GM15510 (cell line): Measurements from ENCODE around the gene SPATA16.

Experiments
- POLR2A ChIP-seq: IDR thresholded peaks from 3 replicates; pipeline ENCODE4 v1.6.1; 2011; ENCODE audit warnings: borderline replicate concordance; ENCODE audit not compliant: insufficient read length; ENCODE audit errors: extremely low read depth

SPATA16 gene

DNA sequence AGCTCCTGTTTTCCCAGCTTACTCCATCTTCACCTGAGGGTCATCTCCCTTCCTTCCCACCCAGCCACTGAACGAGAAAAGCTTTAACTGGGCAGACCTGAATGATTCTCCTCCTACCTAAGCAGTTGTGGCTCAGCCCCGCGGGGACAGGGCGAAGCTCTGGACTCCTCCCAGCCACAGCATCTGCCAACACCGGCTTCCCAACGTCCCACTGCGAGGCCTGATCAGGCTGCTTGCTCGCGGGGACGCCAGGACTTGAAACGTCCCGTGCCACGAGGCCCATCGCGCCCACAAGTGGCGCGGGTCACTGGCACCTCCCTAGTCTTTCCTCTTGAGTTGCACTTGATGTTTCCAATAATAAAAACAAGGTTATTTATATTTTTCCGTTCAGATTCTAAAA lies at the start of gene SPATA16:
TSS of gene SPATA16 (minus strand) at position 250 of the 400 bp plus-strand sequence. CDS start 23,504 bp downstream, outside the sequence.
- no peak for TF ChIP-seq POLR2A

GRCh38 chr3:173173652-173174051 lies 32.6 kb upstream of the SPATA16 start:
- no peak for TF ChIP-seq POLR2A

GRCh38 chr3:173153631-173154030 lies 12.6 kb upstream of the SPATA16 start:
- TF ChIP-seq POLR2A = no peak

DNA sequence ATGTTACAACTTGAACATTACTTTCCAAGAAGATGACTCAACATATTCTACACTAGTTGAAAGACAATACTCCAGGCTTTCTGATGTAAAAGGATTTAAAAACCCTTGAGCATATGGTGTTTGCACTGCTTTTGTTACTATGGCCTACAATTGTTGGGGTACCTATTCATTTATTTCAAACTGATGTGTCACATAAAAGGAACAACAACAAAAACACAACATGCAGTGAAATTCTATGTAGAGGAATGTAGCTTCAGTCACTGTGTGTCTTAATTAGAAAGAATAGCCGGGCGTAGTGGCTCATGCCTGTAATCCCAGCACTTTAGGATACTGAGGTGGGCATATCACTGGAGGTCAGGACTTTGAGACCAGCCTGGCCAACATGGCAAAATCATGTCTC lies 1.6 kb downstream of the SPATA16 start:
- no peak for TF ChIP-seq POLR2A

- TF ChIP-seq POLR2A = no peak
Measured at GRCh38 chr3:173138026-173138425, 3.0 kb downstream of the SPATA16 start.

DNA sequence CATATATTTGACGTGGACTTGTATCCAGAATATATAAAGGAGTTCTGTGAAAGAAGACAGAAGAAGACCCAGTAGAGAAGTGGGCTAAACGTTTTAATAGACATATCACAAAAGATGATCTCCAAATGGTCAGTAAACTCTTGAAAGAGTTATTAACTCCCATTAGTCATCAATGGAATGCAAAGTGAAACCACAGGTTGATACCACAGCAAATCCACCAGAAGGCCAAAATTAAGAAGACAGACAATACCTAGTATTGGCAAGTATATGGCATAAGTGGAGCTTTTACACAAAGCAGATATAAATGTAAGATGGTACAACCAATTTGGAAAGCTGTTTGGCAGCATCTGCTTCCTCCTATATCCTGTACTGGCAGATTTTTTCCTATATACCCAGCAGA lies 6.0 kb downstream of the SPATA16 start:
- TF ChIP-seq POLR2A = no peak

DNA sequence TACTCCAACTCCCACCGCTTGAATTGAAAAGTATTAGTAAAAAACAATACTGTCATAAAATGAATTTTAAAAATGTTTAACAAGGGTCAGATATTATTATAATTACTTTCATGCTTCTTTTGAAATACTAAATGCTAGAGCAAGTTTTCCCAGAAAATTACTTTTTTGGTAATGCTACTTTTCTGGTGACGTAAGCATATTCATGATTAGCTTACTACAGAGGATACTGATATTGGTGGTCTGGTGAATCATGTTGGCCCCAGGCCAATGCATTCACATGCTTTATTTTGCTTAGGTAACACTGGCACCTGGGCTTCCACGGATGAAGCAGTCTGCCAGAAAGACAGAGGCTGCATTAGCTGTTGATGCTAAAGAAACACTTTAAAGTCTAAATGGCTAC lies 12.4 kb downstream of the SPATA16 start:
- no peak for TF ChIP-seq POLR2A

- no peak for TF ChIP-seq POLR2A
Measured at GRCh38 chr3:173111321-173111720, 29.7 kb downstream of the SPATA16 start.

DNA sequence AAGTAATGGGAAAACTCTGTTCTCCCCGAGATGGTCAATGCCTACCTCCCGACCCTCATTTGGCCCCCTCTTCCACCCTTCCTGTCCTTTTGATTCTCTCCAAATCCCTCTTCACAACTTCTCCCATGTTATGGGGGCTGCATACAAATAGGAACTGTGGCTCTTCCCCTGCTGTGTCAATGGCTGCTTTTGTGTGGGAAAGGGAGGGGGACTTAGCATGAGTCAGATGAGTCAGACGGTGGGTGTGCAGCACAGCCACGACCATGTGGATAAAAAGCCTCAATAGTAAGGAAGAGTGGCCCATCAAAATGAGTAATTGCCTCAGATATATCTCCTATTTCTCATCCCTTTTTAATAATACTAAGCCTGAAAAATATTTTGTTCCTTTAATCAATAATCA lies 31.9 kb downstream of the SPATA16 start:
- TF ChIP-seq POLR2A = no peak

DNA sequence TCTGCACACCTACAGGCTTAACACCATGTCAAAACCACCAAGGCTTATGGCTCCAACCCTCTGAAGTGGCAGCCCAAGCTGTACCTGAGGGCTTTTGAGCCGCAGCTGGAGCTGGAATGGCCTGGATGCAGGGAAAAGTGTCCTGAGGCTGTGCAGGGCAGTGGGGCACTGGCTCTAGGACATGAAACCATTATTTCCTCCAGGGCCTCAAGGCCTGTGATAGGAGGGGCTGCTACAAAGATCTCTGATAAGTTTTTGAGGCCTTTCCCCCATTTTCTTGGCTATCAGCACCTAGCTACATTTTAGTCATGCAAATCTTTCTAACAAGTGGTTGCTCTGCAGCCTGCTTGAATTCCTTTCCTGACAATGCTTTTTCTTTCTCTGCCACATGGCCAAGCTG lies 37.6 kb downstream of the SPATA16 start:
- no peak for TF ChIP-seq POLR2A

GRCh38 chr3:173098959-173099358 lies 42.1 kb downstream of the SPATA16 start:
- no peak for TF ChIP-seq POLR2A

DNA sequence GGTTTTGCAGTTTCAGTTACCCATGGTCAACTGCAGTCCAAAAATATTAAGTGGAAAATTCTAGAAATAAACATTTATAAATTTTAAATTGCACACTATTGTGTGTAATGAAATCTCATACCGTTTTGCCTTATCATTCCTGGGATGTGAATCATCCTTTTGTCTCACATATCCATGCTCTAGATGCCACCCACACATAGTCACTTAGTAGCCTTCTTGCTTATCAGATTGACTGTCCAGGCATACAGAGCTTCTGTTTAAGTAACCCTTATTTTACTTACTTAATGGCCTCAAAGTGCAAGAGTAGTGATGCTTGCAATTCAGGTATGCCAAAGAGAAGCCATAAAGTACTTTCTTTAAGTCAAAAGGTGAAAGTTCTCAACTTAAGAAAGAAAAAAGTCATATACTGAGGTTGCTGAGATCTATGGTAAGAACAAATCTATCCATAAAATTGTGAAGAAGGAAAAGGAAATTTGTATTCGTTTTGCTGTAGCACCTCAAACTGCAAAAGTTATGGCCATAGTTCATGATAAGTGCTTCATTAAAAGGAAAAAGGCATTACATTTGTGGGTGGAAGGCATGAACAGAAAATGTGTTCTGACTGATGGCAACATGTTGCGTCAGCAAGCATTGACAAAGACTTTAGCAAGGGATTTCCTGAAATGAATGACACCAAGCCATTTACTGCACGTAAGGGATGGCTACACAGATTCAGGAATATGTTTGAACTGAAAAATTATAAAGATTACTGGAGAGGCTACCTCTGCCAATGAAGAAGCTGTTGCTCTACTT lies 43.8 kb downstream of the SPATA16 start:
- no peak for TF ChIP-seq POLR2A

DNA sequence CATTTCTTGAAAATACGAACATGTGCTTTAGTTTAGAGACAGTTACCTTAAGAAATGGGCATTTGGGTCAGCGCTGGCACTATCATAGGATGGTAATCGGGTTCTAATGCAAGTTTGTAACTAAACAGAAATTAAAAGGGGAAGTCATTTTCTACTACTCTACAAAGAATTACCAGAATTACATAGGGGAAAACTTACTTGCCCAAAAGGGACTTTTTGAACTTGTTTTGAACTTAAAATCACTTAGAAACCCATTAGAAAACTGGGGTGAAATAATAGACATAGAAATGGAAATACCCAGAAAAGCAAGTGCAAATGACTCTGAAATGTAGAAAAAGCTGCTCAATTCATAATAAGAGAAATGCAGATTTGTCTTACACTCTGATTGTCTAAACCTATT lies 44.9 kb downstream of the SPATA16 start:
- no peak for TF ChIP-seq POLR2A

GRCh38 chr3:173092038-173092437 lies 49.0 kb downstream of the SPATA16 start:
- TF ChIP-seq POLR2A = no peak

- TF ChIP-seq POLR2A = no peak
Measured at GRCh38 chr3:173090492-173090891, 50.5 kb downstream of the SPATA16 start.

DNA sequence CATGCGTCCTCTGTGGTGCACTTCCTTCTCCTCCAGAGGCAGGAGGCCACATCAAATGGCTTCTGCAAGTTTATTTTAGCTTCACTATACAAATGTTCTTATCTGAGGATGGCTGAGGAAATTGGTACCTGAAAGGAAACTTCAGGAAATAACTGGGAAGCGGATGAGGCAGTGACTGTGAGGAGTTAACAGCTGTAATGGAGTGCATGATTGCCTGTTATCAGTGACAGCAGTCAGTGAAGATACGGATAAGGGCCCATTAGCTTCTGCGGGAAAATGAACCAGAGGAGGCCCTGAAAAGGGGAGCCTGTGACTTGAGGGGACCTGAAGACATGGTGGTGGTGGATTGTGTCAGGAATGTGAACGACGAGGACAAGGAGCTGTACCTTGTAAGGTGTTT lies 51.8 kb downstream of the SPATA16 start:
- TF ChIP-seq POLR2A = no peak
